Measurements from ENCODE around the gene C1QTNF1.

DNA sequence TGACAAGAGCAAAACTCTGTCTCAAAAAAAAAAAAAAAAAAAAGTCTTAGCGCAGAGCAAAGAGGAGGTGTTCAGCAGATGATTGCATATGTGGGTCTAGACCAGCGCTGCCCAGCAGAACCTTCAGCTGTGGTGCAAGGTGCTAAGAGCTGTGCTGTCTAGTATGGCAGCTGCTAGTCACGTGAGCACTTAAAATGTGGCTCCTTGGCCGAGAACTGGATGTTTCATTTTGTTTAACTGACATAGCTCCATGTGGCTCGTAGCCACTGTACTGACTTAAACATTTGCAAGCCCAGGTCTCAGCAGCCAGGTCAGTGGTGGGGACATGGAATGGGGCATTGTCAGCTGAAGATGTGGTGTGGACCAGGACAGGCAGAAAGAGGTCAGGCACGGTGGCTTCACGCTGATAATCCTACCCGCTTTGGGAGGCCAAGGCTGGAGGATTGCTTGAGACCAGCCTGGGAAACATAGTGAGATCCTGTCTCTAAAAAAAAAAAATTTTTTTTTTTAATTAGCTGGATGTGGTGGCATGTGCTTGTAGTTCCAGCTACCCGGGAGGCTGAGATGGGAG is 9.2 kb downstream of the C1QTNF1 start:
- TF ChIP-seq SPI1 (IDR thresholded peaks at IDR 0.05; ENCODE audit: low read depth, low read length) (no peak), POLR2AphosphoS5 (IDR thresholded peaks at IDR 0.05; ENCODE audit: low read depth, low read length) (no peak), POLR2A (IDR thresholded peaks at IDR 0.05; ENCODE audit: low read depth, low read length) (no peak)

Measured in GM12891 (cell line).